Sigmoid colon (tissue), 4 donors: Measurements from ENCODE around the gene RPS6KA2.

Experiments used
- POLR2A ChIP-seq, 2 donors: fragments of 450-650 bp; IDR thresholded peaks; one replicate each; pipeline ENCODE4 v1.6.1; 2016; ENCODE audit warnings: antibody characterized with exemption in 2 of 2, mild to moderate bottlenecking in 2 of 2, moderate library complexity in 2 of 2
- POLR2AphosphoS5 ChIP-seq, 4 donors: sonication (generic); formaldehyde crosslinking; IDR thresholded peaks; one replicate each; pipeline ENCODE4 v1.6.1; 2017; ENCODE audit warnings: antibody characterized with exemption in 4 of 4

DNA sequence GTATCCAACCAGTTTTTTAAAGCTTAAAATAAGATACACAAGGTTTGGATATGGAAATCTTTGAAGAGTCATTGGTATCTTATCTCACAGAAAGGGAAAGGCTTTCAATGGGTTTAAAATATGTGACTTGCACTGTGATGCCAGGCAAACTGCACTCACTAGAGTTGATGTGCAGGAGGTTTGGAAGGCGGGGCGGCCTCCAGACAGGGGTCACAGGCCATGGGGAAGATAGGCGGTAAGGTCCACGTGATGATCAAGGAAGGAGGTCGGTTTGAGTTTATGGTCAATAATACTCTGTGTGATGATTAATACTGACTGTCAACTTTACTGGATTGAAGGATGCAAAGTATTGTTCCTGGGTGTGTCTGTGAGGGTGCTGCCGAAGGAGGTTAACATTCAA is 31.1 kb downstream of the RPS6KA2 start:
- TF ChIP-seq POLR2AphosphoS5 (IDR thresholded peaks at IDR 0.05) (no peak), POLR2A (IDR thresholded peaks at IDR 0.05) (no peak)
